ENCODE measurements around the gene CEP128.

DNA sequence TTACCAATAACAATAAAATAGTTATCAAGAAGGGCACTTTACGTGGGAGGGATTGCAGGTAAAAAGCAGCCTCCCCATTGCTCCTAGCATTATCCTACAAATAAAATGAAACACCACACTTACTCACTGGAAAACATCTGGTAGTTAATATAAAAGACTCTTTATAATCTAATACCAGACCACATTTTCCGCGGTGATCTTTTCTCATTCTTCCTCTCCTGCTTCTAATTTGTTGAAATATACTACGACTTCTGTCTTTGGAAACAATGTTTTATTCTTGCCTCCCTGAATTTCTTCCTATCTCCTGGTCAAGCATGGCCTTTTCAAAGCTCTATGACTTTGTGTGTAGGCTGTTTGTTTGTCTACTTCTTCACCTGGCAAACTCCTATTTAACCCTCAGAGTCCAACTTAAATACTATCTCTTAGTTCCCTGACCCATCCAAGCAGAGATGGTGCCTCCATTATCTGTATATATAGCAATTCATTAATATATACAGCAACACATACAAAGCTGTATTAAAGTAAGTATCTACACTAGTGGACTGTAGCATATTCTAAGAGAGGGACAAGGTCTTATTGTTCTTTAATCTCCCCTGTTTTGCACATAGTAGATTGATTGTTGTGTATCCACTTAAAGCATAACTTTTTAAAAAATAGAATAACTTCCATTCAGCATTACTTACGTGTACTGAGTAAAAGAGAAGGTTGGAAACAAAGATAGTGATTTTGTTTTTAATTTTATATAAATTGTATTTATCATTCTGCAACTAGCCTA lies 228.3 kb downstream of the CEP128 start:
- TF ChIP-seq, protein P1, sequence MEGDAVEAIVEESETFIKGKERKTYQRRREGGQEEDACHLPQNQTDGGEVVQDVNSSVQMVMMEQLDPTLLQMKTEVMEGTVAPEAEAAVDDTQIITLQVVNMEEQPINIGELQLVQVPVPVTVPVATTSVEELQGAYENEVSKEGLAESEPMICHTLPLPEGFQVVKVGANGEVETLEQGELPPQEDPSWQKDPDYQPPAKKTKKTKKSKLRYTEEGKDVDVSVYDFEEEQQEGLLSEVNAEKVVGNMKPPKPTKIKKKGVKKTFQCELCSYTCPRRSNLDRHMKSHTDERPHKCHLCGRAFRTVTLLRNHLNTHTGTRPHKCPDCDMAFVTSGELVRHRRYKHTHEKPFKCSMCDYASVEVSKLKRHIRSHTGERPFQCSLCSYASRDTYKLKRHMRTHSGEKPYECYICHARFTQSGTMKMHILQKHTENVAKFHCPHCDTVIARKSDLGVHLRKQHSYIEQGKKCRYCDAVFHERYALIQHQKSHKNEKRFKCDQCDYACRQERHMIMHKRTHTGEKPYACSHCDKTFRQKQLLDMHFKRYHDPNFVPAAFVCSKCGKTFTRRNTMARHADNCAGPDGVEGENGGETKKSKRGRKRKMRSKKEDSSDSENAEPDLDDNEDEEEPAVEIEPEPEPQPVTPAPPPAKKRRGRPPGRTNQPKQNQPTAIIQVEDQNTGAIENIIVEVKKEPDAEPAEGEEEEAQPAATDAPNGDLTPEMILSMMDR (IDR thresholded peaks at IDR 0.05) = no peak
- TF ChIP-seq POLR2A (IDR thresholded peaks at IDR 0.05) (no peak), EP300 (IDR thresholded peaks at IDR 0.05; ENCODE audit: low read depth) (no peak), POLR2AphosphoS5 (IDR thresholded peaks at IDR 0.05) (no peak)

Data from transverse colon (tissue), 4 donors.